Effector memory CD8-positive, alpha-beta T cell (primary cell): ENCODE results near the gene ZDHHC18.
"Not testable (repeated sequence)": the region's sequence is repeated elsewhere in the genome, so short reads cannot be mapped to it uniquely, and the experiment has no call there.

Source experiments
- ATAC-seq: fragments of 150-1000 bp; cut with Tn5 transposase; replicated peaks from 2 replicates; pipeline ENCODE4 v1.10.0; 2021; ENCODE audit warnings: mild to moderate bottlenecking, moderate library complexity
- DNase-seq, 3 experiments: peaks; one replicate each; pipeline ENCODE4 v3.0.0; 2021
- H3K27ac Mint-ChIP-seq, 2 donors: one replicate each; pipeline ENCODE4 v1.8.0; 2022; ENCODE audit warnings: mild to moderate bottlenecking in 2 of 2, mixed read lengths in 2 of 2, moderate library complexity in 2 of 2
- H3K27me3 Mint-ChIP-seq, 2 donors: one replicate each; pipeline ENCODE4 v1.8.0; 2022; ENCODE audit warnings: mixed read lengths in 2 of 2
- H3K36me3 Mint-ChIP-seq: one replicate; pipeline ENCODE4 v1.8.0; 2022; ENCODE audit warnings: mild to moderate bottlenecking, moderate library complexity, mixed read lengths; ENCODE audit not compliant: insufficient read depth
- H3K4me1 Mint-ChIP-seq, 2 donors: one replicate each; pipeline ENCODE4 v1.8.0; 2022; ENCODE audit warnings: low read depth in 2 of 2, mixed read lengths in 2 of 2
- H3K4me3 Mint-ChIP-seq, 2 donors: one replicate each; pipeline ENCODE4 v1.8.0; 2022; ENCODE audit warnings: mild to moderate bottlenecking in 2 of 2, mixed read lengths in 2 of 2, moderate library complexity in 2 of 2
- H3K9me3 Mint-ChIP-seq, 2 donors: one replicate each; pipeline ENCODE4 v1.8.0; 2022; ENCODE audit warnings: mixed read lengths in 2 of 2

ZDHHC18 gene

DNA sequence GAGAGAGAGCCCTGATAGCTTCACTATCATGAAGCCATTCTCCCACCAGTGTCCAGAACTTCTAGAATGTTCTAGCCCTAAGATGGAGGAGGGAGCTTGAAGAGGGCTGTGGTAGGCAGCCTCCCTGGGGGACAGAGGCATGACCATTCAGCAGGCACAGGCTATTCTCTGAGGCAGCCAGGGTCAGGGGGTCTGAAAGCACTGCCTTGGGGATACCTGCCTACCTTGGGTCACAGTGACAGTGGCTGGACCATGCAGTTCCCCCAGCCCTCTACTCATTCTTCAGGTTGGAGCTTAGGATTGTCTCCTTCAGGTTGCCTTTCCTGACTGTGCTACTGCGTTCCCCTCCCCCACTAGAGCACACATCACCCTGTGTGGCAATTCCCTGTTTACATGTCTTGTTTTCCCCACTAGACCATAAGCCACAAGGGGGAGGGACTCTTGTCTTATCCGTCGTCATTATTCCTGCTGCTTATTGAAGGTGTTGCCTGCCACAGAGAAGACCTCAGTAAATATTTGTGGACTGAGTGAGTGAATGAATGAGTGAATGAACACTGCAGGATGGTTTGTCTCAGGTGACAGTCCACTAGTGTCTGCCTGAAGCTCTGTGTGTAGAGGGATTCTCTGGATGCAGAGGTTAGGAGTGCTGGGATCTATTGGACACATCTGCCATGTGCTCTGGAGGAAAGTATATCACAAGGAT is 5.2 kb downstream of the ZDHHC18 start:
- Mint-ChIP-seq H3K9me3 (no peaks in the 10 kb centered on the region), H3K27me3 (no peaks in the 10 kb centered on the region), H3K36me3 (peaks cover 54% of the 10 kb centered on the region), H3K27ac (peak overlapping the region; percentile 99), H3K4me3 (peak overlapping the region; percentile 15 to 32), H3K4me1 (peaks cover 70 to 75% of the 10 kb centered on the region in 2 donors)
- no peak for DNase-seq
- ATAC-seq, result no peak

DNA sequence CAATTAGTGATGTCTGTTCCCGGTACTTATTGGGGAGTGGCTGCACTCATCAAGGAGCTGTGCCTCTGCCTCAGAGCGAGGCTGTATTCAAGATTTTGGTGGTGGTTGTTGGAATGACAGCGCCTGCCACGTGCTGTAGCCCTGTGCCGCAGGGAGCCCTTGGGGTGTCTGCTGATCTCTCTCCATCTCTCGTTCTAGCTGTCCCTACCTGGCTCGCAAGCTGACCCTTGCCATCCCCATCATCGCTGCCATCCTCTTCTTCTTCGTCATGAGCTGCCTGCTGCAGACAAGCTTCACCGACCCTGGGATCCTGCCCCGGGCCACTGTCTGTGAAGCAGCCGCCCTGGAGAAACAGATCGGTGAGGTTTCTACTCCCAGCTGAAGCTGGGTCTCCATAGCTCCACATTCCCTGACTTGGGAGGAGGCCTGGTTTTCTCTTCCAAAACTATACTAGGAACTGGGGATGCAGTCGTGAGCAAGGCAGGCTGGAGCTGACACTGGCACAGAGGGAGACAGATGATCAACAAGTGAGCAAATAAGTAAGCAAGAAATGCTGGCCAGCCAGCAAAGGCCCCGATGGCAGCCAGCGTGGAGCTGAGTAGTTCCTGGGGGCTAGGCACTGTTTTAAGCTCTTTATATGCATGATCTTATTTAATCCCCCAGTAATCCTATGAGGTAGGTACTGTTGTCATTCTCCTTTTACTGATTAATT is 5.9 kb downstream of the ZDHHC18 start:
- Mint-ChIP-seq H3K27me3 (no peaks in the 10 kb centered on the region), H3K4me1 (peaks cover 69 to 72% of the 10 kb centered on the region in 2 donors), H3K4me3 (peak overlapping the region; percentile 72 to 84), H3K9me3 (no peaks in the 10 kb centered on the region), H3K27ac (peak overlapping the region; percentile 99), H3K36me3 (peaks cover 53% of the 10 kb centered on the region)
- ATAC-seq, result no peak
- no peak for DNase-seq

DNA sequence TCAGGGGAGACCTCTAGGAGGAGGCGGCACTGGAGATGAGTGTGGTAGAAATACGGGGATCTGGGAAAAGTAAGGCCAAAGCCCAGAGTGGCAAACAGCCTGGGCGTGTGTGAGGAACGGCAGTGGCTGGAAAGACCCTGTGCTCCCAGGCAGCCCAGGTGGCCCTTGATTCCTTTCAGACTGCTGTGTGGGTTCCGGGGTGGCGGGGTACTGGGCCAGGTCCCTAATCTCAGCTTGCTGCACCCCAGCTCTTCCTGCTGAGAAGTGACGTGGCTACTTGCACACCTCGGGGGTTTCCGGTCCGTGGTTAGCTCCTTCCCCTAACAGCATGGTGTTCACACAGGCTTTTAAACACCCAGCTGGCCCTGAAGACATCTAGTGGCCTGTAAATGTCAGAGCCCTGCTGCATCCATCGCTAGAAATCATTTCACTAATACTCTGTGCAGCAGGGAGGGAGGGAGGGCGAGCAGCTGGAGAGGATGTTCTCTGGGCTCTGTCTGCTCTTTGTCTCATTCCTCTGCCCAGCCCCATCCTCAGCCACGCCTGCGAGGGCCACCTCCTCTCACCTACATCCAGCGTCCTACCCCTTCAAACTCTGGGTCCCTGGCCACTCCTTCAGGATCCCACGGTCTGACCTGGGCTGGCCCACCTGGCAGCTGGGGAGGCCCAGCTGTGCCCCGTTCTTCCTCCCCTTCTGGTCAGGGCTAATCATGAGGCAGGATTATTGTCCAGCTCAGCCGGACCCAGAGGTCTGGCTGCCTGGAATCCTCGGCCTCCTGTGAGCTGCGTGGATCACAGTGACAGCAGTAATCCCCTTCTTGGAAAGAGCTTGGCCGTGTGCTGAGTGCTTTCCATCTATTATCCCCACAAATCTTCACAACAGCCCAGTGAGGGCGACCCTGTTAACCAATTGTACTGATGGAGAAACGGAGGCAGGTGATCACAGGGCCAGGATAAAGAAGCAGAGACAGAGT is 7.2 kb downstream of the ZDHHC18 start:
- Mint-ChIP-seq H3K4me3 (peak overlapping the region; percentile 72 to 84), H3K4me1 (peaks cover 64 to 69% of the 10 kb centered on the region in 2 donors), H3K9me3 (no peaks in the 10 kb centered on the region), H3K27me3 (no peaks in the 10 kb centered on the region), H3K27ac (peak overlapping the region; percentile 99), H3K36me3 (peaks cover 57% of the 10 kb centered on the region)
- ATAC-seq, result peak; percentile 95
- DNase-seq, result peak; percentile 83 to 91 (median 87)

DNA sequence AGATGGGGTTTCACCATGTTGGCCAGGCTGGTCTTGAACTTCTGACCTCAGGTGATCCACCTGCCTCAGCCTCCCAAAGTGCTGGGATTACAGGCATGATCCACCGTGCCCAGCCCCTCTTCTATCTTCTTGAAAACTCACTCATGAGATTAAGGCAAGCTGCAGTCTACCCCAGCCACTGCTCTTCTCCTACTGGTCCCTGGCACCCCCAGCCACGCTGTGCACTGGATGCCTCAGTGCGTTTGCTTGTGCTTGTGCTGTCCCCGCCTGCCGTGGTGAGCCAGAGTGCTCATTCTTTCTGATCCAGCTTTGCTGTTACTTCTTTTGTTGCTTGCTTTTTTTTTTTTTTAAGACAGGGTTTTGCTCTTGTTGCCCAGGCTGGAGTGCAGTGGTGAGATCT is 11.2 kb downstream of the ZDHHC18 start:
- H3K4me1 Mint-ChIP-seq, result peaks cover 39 to 47% of the 10 kb centered on the region in 2 donors
- not testable (repeated sequence) for H3K4me3 Mint-ChIP-seq, H3K27me3 Mint-ChIP-seq, DNase-seq, H3K9me3 Mint-ChIP-seq, ATAC-seq
- peaks cover 71% of the 10 kb centered on the region for H3K36me3 Mint-ChIP-seq
- peak overlapping the region; percentile 91 to 94 for H3K27ac Mint-ChIP-seq

DNA sequence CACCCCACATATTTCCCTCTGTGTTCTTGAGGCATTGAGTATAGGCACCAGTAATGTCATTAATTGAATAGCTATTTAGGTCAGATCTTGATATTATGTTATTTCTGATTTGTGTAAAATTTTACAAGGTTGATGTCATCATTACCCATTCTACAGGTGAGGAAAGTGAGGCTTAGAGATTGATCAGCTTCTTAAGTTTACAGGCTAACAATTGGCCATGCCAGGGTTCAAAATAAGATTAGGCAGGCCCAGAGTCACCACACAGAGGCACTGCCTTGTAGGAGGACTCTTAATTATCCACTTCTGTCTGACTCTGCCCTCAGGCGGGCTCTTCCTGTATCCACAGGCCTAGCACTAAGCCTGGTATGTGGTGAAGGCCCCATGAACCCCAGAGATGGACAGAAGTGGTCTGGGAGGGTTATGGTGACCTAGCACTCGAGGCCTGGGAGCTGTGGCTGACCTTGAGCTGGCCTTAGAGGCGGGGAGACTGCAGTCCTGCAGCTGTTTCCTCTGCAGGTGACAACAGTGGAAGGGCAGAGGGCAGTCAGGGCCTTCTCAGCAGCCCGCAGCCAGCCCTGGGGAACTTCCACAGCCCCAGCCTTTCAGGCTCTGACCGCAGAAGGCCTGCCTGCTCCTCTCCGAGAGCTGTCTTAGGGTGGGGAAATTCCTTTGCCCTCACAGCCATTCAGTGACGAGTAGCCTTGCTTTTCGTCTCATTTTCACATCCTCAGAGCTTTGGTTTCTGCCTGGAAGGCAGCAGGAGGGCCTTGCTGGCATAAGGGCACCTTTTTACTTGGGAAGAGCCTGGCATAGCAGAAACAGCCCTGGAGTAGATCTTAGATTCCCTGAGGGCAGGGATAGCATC is 12.2 kb downstream of the ZDHHC18 start:
- Mint-ChIP-seq H3K36me3 (peaks cover 71% of the 10 kb centered on the region), H3K27ac (peak overlapping the region; percentile 91 to 94), H3K4me1 (peaks cover 29 to 37% of the 10 kb centered on the region in 2 donors), H3K27me3 (no peaks in the 10 kb centered on the region), H3K4me3 (peak overlapping the region in 1 of 2 donors; percentile 50), H3K9me3 (no peaks in the 10 kb centered on the region)
- ATAC-seq (peak; percentile 97), DNase-seq (peak; percentile 43 to 59 (median 58))

DNA sequence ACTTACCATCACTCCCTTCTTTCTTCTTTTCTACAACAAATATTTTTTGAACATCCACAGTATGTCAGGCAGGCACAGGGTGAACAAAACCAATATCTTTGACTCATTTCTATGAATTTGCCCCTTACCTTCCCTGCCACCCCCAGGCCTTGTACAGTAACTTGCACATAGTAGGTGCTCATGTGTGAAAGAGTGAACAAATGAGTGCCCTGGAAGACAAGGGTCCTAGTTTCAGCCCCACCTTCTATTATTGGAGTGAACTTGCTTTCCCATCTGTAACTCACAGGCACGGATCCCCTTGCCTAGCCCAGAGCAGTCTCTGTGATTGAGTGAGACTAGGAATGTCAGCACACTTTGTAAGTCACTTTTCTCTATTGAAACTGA is 12.8 kb downstream of the ZDHHC18 start:
- no peaks in the 10 kb centered on the region for H3K27me3 Mint-ChIP-seq
- peaks cover 72% of the 10 kb centered on the region for H3K36me3 Mint-ChIP-seq
- no peak for DNase-seq
- H3K4me3 Mint-ChIP-seq, result no peak overlapping the region
- peak overlapping the region; percentile 91 to 94 for H3K27ac Mint-ChIP-seq
- no peaks in the 10 kb centered on the region for H3K9me3 Mint-ChIP-seq
- peaks cover 27 to 31% of the 10 kb centered on the region in 2 donors for H3K4me1 Mint-ChIP-seq
- ATAC-seq, result no peak

DNA sequence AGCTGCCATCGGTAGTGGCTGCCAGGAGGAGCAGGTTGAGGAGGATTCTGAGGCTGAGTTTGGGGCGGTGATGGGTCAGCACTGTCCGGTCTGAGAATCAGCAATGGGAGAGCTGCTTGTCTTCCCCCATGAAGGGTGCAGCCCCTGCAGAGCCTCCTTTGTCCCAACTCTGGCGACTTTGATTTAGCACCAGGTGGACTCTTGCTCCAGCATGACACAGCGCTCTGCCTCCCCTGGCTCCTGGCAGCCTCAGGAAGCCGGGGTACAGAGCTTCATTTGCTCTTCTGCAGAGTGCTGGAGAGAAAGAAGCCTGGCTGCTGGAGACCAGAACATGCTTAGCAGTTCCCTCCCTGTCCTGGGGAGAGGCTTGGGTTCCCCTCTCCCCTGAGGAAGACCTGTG is 13.3 kb downstream of the ZDHHC18 start:
- ATAC-seq (no peak), DNase-seq (no peak)
- Mint-ChIP-seq H3K36me3 (peaks cover 74% of the 10 kb centered on the region), H3K4me3 (no peak overlapping the region), H3K27ac (peak overlapping the region; percentile 91 to 94), H3K9me3 (no peaks in the 10 kb centered on the region), H3K4me1 (peaks cover 23 to 26% of the 10 kb centered on the region in 2 donors), H3K27me3 (no peaks in the 10 kb centered on the region)

DNA sequence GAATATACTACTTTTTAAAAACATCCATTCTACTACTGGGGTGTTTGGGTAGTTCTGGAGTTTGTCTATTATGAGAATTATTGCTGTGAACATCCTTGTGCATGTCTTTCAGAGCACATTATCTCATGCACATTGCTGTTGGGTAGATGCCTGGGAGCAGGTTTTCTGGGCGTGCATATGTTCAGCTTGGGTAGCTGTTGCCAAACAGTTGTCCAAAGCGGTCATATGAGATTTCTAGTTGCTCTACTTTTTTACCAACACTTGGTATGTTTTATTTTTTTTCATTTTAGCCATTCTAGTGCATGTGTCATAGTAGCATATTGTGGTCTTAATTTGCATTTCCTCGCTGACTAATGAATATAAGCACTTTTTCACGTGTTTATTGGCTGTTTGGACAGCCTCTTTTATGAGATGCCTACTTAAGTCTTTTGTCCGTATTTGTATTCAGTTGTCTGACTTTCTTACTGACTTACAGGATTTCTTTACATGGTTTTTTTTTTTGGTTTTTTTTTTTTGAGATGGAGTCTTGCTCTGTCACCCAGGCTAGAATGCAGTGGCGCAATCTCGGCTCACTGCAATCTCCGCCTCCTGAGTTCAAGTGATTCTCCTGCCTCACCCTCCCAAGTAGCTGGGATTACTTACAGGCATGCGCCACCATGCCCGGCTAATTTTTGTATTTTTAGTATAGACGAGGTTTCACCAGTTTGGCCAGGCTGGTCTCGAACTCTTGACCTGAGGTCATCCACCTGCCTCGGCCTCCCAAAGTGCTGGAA is 18.1 kb downstream of the ZDHHC18 start:
- Mint-ChIP-seq H3K9me3 (no peaks in the 10 kb centered on the region), H3K4me3 (no peak overlapping the region), H3K4me1 (peaks cover 8 to 13% of the 10 kb centered on the region in 2 donors), H3K27ac (no peak overlapping the region), H3K36me3 (peaks cover 77% of the 10 kb centered on the region), H3K27me3 (no peaks in the 10 kb centered on the region)
- ATAC-seq, result no peak
- DNase-seq, result no peak

DNA sequence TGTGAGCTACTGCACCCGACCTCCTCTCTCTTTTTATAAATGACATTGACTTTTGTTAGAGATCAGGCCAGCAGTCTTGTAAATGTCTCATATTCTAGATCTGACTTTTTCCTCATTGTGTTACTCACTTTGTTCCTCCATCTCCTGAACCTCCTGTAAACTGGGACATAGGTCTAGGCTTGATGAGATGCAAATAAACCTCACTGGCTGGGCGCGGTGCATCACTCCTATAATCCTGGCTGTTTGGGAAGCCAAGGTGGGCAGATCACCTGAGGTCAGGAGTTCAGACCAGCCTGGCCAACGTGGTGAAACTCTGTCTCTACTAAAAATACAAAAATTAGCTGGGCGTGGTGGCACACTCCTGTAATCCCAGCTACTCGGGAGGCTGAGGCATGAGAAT is 21.3 kb downstream of the ZDHHC18 start:
- not testable (repeated sequence) for DNase-seq, H3K4me3 Mint-ChIP-seq, H3K27me3 Mint-ChIP-seq, H3K9me3 Mint-ChIP-seq, ATAC-seq, H3K27ac Mint-ChIP-seq
- H3K36me3 Mint-ChIP-seq, result peaks cover 89% of the 10 kb centered on the region
- peaks cover 9 to 15% of the 10 kb centered on the region in 2 donors for H3K4me1 Mint-ChIP-seq

DNA sequence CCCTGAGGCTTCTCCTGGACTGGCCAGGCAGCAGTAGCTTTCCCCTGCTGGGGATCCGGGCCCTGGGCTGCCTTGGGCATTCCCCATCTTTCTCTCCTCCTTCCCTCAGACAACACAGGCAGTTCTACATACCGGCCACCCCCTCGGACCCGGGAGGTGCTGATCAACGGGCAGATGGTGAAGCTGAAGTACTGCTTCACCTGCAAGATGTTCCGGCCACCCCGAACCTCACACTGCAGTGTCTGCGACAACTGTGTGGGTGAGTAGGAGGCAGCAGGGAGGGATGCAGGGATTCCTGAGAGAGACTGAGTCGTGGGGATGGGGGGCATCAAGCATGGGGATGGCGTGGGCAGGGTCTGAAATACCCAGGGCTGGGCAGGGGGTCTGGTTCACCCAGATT is 22.0 kb downstream of the ZDHHC18 start:
- Mint-ChIP-seq H3K27me3 (no peaks in the 10 kb centered on the region), H3K27ac (no peak overlapping the region), H3K36me3 (peaks cover 89% of the 10 kb centered on the region), H3K4me3 (no peak overlapping the region), H3K4me1 (peaks cover 13 to 16% of the 10 kb centered on the region in 2 donors), H3K9me3 (no peaks in the 10 kb centered on the region)
- DNase-seq (no peak), ATAC-seq (no peak)

DNA sequence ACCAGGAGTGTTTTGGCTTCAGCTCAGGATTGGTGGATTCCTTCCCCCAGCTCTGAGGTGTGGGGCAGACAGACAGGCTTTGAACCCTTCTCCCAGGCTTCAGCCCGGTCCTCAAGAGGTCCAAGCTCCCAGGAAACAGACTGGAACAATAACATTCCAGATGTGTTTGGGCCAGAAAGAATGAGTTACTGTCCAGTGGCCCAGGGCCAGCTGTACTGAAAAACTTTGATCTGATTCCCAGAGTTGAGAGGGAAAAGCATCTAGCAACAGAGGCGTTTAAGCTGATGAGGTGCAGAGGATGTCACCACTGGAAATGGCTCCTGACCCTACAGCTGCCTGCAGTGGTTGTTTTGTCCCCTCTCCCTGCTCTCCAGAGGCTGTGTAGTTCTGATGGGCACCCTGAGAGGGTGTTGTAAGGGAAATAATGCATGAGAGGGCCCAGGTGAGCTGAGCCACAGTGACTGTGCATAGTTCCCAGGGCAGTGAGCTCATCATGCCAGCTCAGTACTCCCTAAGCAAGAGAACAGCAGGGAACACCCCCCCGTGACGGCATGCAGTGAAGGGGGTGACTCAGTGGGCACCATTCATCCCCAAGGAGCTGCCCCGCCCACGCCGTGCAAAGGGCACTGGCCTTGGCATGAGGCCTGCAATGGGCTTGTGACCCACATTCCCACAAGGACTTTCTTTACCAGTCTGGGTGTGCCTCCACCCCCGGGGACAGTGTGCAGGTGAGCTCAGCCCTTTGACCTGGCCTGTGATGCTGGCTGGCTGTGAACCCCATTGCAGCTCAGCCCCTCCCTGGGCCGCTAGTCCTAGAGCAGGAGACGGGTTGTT is 22.7 kb downstream of the ZDHHC18 start:
- DNase-seq (no peak), ATAC-seq (no peak)
- H3K4me1 Mint-ChIP-seq, result peaks cover 13% of the 10 kb centered on the region in 2 donors
- H3K27me3 Mint-ChIP-seq, result no peaks in the 10 kb centered on the region
- peaks cover 87% of the 10 kb centered on the region for H3K36me3 Mint-ChIP-seq
- no peak overlapping the region for H3K4me3 Mint-ChIP-seq
- peak overlapping the region in 1 of 2 donors; percentile 53 for H3K27ac Mint-ChIP-seq
- no peaks in the 10 kb centered on the region for H3K9me3 Mint-ChIP-seq
